Glutamatergic neuron (in vitro differentiated cells): ENCODE results near the gene P2RY2. TPM values are rescaled to one million over a fixed set of nuclear protein-coding genes. Genes with fewer than 3 reads are reported as not detected.

Experiments used
- DNase-seq: peaks from one replicate; pipeline ENCODE4 v3.0.0; 2022
- H3K27ac Mint-ChIP-seq: one replicate; pipeline ENCODE4 v1.8.0; 2020; ENCODE audit warnings: mild to moderate bottlenecking, mixed read lengths, inconsistent platforms; ENCODE audit not compliant: unreplicated experiment
- H3K27me3 Mint-ChIP-seq: one replicate; pipeline ENCODE4 v1.8.0; 2020; ENCODE audit warnings: mild to moderate bottlenecking, moderate library complexity, mixed read lengths, inconsistent platforms; ENCODE audit not compliant: unreplicated experiment
- H3K36me3 Mint-ChIP-seq: one replicate; pipeline ENCODE4 v1.8.0; 2020; ENCODE audit warnings: mild to moderate bottlenecking, mixed read lengths, inconsistent platforms; ENCODE audit not compliant: unreplicated experiment
- H3K4me1 Mint-ChIP-seq: one replicate; pipeline ENCODE4 v1.8.0; 2020; ENCODE audit warnings: mild to moderate bottlenecking, low read depth, mixed read lengths, inconsistent platforms; ENCODE audit not compliant: unreplicated experiment
- H3K4me3 Mint-ChIP-seq: one replicate; pipeline ENCODE4 v1.8.0; 2020; ENCODE audit warnings: mild to moderate bottlenecking, mixed read lengths, inconsistent platforms; ENCODE audit not compliant: unreplicated experiment
- H3K9me3 Mint-ChIP-seq: one replicate; pipeline ENCODE4 v1.8.0; 2020; ENCODE audit warnings: mild to moderate bottlenecking, moderate library complexity, mixed read lengths, inconsistent platforms; ENCODE audit not compliant: unreplicated experiment
- total RNA-seq: library from RNA; stranded (reverse); fragmentation: NEBNext Ultra II Directional; extraction: Animal tissue kit (Norgen Biotek cat#: 25700); gene quantifications from one replicate; pipeline ENCODE4 v1.2.1, GENCODE V29; 2021; ENCODE audit not compliant: unreplicated experiment
- TF ChIP-seq, protein P1 (sequence below): fragments of 200-600 bp; sonication (generic); IDR thresholded peaks from one replicate; pipeline ENCODE4 v1.5.0; 2021; ENCODE audit not compliant: partially characterized antibody, unreplicated experiment

P2RY2 gene
- total RNA-seq, 1 donor from 2014 or later, result 0.69 TPM

DNA sequence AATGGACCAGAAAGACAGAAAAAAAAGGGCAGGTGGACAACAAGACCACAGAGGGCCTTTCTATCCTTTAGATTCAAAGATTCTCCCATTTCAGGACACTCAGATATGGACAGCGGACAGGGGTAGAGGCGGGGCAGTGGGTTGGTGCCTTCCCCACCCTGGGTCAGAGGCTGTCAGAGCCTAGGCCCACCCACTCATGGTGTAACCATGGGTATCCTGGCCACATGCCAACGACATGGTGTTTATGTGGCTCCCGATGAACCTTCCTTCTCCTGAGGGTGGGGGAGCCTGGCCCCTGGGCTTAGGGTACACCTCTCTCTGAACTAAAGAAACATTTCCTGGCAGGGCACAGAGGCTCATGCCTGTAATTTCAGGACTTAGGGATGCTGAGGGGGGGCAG lies 14.3 kb upstream of the P2RY2 start:
- TF ChIP-seq, protein P1, sequence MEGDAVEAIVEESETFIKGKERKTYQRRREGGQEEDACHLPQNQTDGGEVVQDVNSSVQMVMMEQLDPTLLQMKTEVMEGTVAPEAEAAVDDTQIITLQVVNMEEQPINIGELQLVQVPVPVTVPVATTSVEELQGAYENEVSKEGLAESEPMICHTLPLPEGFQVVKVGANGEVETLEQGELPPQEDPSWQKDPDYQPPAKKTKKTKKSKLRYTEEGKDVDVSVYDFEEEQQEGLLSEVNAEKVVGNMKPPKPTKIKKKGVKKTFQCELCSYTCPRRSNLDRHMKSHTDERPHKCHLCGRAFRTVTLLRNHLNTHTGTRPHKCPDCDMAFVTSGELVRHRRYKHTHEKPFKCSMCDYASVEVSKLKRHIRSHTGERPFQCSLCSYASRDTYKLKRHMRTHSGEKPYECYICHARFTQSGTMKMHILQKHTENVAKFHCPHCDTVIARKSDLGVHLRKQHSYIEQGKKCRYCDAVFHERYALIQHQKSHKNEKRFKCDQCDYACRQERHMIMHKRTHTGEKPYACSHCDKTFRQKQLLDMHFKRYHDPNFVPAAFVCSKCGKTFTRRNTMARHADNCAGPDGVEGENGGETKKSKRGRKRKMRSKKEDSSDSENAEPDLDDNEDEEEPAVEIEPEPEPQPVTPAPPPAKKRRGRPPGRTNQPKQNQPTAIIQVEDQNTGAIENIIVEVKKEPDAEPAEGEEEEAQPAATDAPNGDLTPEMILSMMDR, result no peak
- H3K36me3 Mint-ChIP-seq, result no peaks in the 10 kb centered on the region
- peaks cover 13% of the 10 kb centered on the region for H3K27me3 Mint-ChIP-seq
- H3K9me3 Mint-ChIP-seq, result peaks cover 18% of the 10 kb centered on the region
- peak overlapping the region; percentile 67 for H3K27ac Mint-ChIP-seq
- no peak overlapping the region for H3K4me3 Mint-ChIP-seq
- peaks cover 38% of the 10 kb centered on the region for H3K4me1 Mint-ChIP-seq
- peak; percentile 3 for DNase-seq

DNA sequence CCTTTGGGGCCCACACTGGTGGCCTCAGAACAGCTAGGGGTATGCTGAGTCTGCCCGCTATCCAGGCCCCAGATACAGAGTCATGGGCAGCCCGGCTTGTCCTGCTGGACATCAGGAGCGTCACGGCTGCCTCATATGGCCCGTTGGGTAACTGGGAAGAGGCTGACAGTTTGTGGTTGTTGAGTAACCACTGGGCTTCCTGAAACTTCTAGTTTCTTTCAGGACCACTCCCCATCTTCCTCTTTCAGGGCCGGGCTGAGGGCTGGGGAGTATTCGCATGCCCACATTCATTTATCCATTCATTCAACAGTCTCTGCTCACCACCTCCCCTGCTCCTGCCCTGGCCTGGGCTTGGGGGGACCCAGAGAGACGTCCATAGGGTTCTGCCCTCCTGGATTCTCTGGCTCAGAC lies 13.4 kb upstream of the P2RY2 start:
- Mint-ChIP-seq H3K27ac (peak overlapping the region; percentile 95), H3K36me3 (no peaks in the 10 kb centered on the region)

DNA sequence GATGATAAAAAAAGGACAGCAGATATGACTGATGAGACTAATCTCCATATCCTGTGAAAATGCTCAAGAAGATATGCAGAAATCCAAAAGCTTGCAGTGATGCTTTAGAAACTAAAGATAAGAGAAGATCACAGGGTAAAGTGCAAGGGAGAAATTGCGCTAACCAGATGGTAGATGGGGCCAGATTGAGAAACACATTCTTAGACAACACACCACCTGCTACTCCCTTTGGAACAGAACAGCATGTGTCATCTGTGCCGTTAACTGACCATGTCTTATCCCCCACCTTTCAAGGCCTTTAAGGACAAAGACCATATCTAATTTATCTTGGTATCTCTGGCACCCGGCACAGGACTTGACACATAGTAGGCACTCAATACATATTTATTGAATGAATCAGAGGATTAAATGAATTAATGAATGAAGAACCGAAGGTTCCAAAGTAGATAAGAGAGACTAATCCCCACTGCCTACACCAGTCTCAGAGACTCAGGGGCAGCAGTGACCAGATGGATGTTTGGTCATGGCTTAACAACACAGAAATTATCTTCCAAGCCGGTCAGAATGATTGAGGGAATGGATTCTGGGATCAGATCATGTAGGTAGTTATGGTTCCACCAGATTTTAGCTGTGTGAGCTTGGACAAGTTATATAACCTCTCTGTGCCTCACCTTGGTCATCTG lies 12.3 kb upstream of the P2RY2 start:
- H3K27me3 Mint-ChIP-seq, result peaks cover 10% of the 10 kb centered on the region
- DNase-seq, result peak; percentile 23
- H3K36me3 Mint-ChIP-seq, result no peaks in the 10 kb centered on the region
- H3K4me1 Mint-ChIP-seq, result peaks cover 32% of the 10 kb centered on the region
- H3K27ac Mint-ChIP-seq, result peak overlapping the region; percentile 95
- peaks cover 19% of the 10 kb centered on the region for H3K9me3 Mint-ChIP-seq
- peak overlapping the region; percentile 28 for H3K4me3 Mint-ChIP-seq
- TF ChIP-seq, protein P1, result no peak

More for the DNA sequence above, 13.4 kb upstream of the P2RY2 start:
- peaks cover 19% of the 10 kb centered on the region for H3K9me3 Mint-ChIP-seq
- peaks cover 38% of the 10 kb centered on the region for H3K4me1 Mint-ChIP-seq
- peaks cover 10% of the 10 kb centered on the region for H3K27me3 Mint-ChIP-seq
- TF ChIP-seq, protein P1, result no peak
- peak; percentile 3 for DNase-seq
- no peak overlapping the region for H3K4me3 Mint-ChIP-seq

DNA sequence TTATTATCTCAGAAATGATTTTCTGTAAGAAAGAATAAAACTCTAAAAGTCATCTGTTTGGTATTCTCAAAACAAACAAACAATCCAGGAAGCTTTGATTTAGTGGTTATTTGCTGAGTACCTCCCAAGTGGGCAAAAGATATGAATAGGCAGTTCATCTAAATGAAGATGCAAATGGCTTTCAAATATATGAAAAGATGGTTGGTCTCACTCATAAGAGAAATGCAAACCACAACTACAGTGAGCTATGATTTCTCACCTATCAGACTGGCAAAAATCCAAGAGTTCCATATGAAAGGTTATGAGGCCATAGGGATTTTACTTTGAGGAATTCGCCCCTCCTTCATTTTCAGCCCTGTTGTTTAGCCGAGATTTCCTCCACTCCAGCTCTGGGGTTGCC lies 11.3 kb upstream of the P2RY2 start:
- Mint-ChIP-seq H3K27ac (peak overlapping the region; percentile 54), H3K27me3 (peaks cover 10% of the 10 kb centered on the region), H3K36me3 (no peaks in the 10 kb centered on the region), H3K4me1 (peaks cover 31% of the 10 kb centered on the region), H3K9me3 (peaks cover 19% of the 10 kb centered on the region), H3K4me3 (no peak overlapping the region)
- TF ChIP-seq, protein P1, result no peak
- DNase-seq, result no peak

DNA sequence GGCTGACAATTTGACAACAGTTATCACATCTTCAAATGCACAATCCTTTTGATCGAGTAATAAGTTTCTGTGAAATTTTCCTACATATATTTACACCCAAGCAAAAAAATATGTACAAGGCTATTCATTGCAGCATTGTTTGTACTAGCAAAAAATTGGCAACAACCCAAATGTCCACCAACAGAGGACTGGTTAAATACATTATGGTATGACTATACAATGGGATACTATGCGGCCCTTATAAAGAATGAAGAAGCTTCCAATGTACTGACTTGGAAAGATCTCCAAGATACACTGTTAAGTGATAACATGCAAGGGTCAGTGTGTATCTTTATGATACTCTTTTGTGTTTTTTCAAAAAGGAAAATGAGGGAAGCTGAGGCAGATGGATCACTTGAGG lies 8.2 kb upstream of the P2RY2 start:
- Mint-ChIP-seq H3K9me3 (peaks cover 11% of the 10 kb centered on the region), H3K36me3 (no peaks in the 10 kb centered on the region), H3K4me1 (peaks cover 19% of the 10 kb centered on the region), H3K27ac (no peak overlapping the region), H3K27me3 (peaks cover 7% of the 10 kb centered on the region), H3K4me3 (no peak overlapping the region)
- DNase-seq, result no peak
- TF ChIP-seq, protein P1, result no peak
